DMS 273 (cell line): ENCODE results near the gene PCYT2.
"Not testable (repeated sequence)": the region's sequence is repeated elsewhere in the genome, so short reads cannot be mapped to it uniquely, and the experiment has no call there.

ENCODE experiments used
- DNase-seq: peaks from one replicate; lab custom pipeline; 2025; ENCODE audit not compliant: unreplicated experiment; lab: John Stamatoyannopoulos, UW

PCYT2 gene

GRCh38 chr17:81911277-81911961, at the start of gene PCYT2:
Gene PCYT2, minus strand, starts transcription at chr17:81911399. Its CDS starts 44 bp downstream, at chr17:81911355.
- peak; percentile 94 for DNase-seq

GRCh38 chr17:81960130-81960958, 49.1 kb upstream of the PCYT2 start:
- DNase-seq: peak; percentile 52

GRCh38 chr17:81959362-81960129, 48.3 kb upstream of the PCYT2 start:
- DNase-seq: peak; percentile 85

GRCh38 chr17:81958633-81959342, 47.6 kb upstream of the PCYT2 start:
- DNase-seq: no peak

GRCh38 chr17:81957691-81958432, 46.7 kb upstream of the PCYT2 start:
- no peak for DNase-seq

GRCh38 chr17:81956607-81957589, 45.7 kb upstream of the PCYT2 start:
- no peak for DNase-seq

- DNase-seq: no peak
These were observed 44.8 kb upstream of the PCYT2 start for GRCh38 chr17:81955756-81956544.

GRCh38 chr17:81955058-81955681, 44.0 kb upstream of the PCYT2 start:
- DNase-seq: no peak

GRCh38 chr17:81954131-81955057, 43.2 kb upstream of the PCYT2 start:
- no peak for DNase-seq

GRCh38 chr17:81953443-81953842, 42.2 kb upstream of the PCYT2 start:
- not testable (repeated sequence) for DNase-seq

- DNase-seq: no peak
These were observed 41.6 kb upstream of the PCYT2 start for GRCh38 chr17:81952792-81953228.

GRCh38 chr17:81951785-81952684, 40.8 kb upstream of the PCYT2 start:
- DNase-seq: no peak

- DNase-seq: no peak
These were observed 39.3 kb upstream of the PCYT2 start for GRCh38 chr17:81950501-81950900.

- DNase-seq: no peak
These were observed 37.6 kb upstream of the PCYT2 start for GRCh38 chr17:81948635-81949378.

GRCh38 chr17:81947189-81947588, 36.0 kb upstream of the PCYT2 start, which contains the start of gene MYADML2:
Gene MYADML2, minus strand, starts transcription at chr17:81947233. Its CDS starts 5,492 bp downstream, at chr17:81941741.
- no peak for DNase-seq
